GM21381 (cell line): ENCODE data around the gene PGAP6.
"Not testable (repeated sequence)": the region's sequence is repeated elsewhere in the genome, so short reads cannot be mapped to it uniquely, and the experiment has no call there.

Source experiments
- ATAC-seq: cut with Tn5 transposase; IDR thresholded peaks from one replicate; pipeline ENCODE4 v1.9.1; 2021; ENCODE audit warnings: mild to moderate bottlenecking, moderate library complexity; ENCODE audit not compliant: unreplicated experiment

The PGAP6 gene

DNA sequence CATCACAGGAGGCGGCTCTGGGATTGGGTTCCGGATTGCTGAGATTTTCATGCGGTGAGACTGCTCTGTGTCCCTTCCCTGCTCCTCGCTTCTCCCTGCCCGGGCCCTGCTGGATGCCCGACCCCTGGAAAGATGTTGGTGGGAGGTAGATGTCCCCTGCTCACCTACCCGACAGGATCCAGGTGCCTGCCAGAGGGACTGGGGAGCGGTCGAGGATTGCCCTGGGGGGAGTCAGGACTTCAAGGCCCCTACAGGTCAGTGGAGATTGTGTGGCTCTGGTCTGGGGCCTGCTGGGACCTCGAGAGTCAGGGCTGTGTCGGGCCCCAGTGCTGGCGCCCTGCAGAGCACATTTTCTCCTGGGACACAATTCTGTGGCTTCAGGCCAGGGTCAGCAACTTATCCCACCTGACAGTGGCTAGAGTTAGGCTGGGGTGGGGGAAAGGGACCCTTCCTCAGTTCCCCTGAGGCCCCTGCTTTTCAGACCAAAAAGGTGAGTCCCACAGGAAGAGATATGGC is 23.3 kb upstream of the PGAP6 start:
- ATAC-seq, result no peak

DNA sequence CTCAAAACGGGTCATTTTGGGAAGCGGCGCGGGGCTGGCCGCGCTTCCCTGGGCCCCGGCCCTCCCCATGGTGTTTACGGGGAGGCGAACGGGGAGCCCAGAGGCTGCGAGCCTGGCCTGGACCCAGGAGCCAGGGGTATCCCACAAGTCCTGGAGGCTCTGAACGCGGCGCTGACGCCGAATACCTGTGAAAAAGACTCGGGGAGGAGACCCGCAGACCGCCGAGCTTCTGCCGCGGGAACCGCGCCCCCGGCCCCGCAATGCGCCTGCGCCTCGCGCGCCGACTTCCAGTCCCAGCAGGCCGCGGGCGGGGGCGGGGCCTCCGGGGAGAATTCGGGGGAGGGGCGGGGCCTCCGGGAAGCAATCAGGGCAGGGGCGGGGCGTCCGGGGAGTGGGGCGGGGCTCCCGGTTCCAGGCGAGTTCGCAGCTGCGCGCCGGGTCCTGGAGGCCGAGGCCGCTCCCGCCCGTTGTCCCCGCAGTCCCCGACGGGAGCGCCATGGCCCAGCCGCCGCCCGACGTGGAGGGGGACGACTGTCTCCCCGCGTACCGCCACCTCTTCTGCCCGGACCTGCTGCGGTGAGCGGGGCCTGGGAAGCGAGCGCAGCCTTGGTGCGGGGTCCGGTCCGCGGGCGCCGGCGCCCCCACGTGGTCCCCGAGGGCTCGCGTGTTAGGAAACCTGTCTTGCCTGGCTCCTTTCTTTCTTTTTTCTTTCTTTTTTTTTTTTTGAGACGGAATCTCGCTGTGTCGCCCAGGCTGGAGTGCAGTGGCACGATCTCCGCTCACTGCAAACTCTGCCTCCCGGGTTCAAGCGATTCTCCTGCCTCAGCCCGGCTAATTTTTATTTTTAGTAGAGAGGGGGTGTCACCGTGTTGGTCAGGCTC is 19.9 kb upstream of the PGAP6 start, which contains the start of gene DECR2:
TSS of gene DECR2 (plus strand) at position 418 of the 881 bp plus-strand sequence. CDS start at position 497, 79 bp downstream.
- peak; percentile 49 for ATAC-seq

- no peak for ATAC-seq
These were observed 18.3 kb upstream of the PGAP6 start for GRCh38 chr16:400061-400591.

DNA sequence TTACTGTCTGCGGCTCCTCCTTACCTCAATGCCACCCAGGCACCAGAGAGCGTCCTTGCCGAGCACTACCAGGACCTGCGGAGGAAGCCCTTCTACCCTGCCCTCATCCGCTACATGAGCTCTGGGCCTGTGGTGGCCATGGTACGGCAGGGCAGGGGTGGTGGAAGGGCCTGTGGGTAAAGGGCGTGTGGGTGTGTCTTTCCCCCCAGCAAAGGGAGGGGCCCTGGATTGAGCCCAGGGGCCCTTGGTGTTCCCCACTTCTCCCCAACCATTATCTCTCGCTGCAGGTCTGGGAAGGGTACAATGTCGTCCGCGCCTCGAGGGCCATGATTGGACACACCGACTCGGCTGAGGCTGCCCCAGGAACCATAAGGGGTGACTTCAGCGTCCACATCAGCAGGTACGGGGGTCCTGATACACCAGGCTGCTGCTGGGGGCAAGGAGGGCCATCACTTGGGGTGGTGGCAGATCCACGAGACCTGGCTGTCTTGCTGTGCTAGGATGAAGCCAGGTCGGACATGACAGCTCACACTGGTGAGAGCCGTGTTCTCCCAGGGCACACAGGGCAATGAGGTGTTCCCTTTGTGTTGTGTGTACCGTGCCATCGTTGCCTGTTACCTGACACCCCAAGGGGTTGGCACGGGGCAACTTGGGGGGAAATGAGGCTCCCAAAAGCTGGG is 17.7 kb upstream of the PGAP6 start:
- ATAC-seq, result no peak

DNA sequence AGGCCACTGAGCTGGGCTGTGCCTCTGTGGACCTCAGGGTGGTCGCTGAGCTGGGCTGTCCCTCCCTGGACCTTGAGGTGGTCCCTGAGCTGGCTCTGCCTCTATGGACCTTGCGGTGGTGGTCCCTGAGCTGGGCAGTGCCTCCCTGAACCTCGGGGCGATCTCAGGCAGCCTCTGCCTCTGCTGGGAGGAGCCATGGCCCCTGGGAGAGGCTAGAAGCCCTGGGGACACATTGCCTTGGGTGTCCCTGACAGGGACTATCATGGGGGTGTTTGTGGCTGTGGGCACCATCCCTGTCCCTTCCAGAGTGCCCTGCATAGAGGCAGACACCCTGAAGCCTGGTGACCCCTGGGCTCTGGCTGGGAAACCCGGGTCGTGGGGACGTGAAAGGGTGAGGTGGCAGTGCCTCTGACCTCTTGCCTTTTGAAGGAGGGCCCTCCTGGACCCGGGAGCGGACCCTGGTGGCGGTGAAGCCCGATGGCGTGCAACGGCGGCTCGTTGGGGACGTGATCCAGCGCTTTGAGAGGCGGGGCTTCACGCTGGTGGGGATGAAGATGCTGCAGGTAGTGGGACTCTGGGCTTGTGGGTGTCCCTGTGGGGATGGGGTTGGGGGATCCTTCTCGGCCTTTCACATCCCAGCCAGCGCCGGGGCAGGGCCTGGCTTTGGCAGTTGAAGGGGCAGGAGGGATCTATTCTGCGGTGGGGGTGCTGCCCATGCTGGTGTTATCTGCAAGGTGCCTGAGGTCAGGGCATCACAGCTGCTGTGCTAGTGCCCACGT is 17.0 kb upstream of the PGAP6 start:
- ATAC-seq, result no peak

DNA sequence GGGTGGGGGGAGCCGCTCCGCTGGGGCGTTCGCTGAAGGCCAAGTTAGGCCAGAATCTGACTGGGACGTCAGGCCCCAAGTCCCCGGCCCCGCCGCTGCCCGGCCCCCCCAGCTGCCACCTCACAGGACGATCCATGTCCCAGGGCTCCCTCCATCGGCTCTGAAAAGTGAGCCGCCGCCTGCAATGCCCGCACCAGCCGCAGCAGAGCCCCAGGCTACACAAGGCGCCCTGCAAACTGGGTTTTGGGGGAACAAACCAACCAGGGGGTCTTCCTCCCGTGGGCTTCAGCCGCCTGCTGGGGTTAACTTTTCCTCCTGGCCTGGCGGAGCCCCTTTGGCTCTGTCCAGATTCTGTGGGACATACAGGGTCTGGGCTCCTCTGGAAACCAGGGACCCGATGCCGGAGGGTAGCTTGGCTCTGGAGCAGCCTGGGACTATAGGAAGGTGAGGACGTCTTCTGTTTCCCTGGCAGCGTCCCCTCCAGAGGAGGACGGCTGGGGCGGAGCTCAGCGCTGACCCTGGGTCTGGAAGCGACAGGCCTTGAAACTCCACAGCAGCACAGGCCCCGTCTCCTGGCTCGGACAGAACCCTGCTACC is 16.1 kb upstream of the PGAP6 start:
- no peak for ATAC-seq

- no peak for ATAC-seq
These were observed 15.4 kb upstream of the PGAP6 start, which contains the start of gene NME4 for GRCh38 chr16:397135-397661. Gene NME4, plus strand, starts transcription at chr16:397199. Its CDS starts 24 bp downstream, at chr16:397223.

- no peak for ATAC-seq
These were observed 14.8 kb upstream of the PGAP6 start for GRCh38 chr16:396605-397004.

DNA sequence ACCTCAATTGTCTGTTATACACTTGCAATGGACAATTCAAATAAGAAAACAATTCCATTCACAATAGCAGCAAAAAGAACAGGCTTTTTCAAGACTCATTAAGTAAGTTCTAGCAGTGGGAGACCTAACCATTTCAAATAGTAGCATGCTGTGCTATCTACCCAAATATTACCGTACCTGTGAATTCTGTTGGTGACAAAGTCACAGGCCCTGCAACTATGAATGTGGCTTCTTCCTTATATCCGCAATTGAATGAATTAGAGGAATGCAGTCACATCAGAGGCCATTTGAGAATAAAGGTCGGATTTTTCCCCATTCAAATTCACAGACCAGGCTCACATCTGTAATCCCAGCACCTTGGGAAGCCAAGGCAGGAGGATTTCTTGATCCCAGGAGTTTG is 14.4 kb upstream of the PGAP6 start:
- ATAC-seq, result no peak

- ATAC-seq, result no peak
These were observed 10.8 kb upstream of the PGAP6 start for GRCh38 chr16:392450-393030.

DNA sequence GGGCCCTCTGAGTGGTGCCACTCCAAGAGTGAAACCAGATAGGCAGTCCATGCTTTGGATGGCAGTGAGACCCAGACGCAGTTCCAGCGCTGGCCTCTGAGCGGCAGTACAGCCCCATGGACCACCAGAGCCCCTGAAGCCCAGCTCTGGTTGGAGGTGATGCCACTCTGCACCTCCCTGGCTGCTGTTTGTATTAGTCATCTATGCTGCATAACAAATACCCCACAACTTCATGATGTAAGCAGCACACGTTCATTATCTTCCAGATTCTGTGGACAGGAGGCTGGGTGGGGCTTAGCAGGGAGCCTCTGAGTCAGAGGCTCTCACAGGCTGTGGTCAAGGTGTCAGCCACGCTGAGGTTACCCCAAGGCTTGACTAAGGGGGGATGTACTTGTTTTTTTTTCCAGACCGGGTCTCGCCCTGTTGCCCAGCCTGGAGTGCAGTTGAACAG is 10.1 kb upstream of the PGAP6 start:
- no peak for ATAC-seq

- no peak for ATAC-seq
These were observed 7.6 kb upstream of the PGAP6 start for GRCh38 chr16:389352-389751.

- ATAC-seq, result not testable (repeated sequence)
These were observed 6.2 kb upstream of the PGAP6 start for GRCh38 chr16:387761-388666.

GRCh38 chr16:386641-387156 is 4.9 kb upstream of the PGAP6 start:
- ATAC-seq, result no peak

DNA sequence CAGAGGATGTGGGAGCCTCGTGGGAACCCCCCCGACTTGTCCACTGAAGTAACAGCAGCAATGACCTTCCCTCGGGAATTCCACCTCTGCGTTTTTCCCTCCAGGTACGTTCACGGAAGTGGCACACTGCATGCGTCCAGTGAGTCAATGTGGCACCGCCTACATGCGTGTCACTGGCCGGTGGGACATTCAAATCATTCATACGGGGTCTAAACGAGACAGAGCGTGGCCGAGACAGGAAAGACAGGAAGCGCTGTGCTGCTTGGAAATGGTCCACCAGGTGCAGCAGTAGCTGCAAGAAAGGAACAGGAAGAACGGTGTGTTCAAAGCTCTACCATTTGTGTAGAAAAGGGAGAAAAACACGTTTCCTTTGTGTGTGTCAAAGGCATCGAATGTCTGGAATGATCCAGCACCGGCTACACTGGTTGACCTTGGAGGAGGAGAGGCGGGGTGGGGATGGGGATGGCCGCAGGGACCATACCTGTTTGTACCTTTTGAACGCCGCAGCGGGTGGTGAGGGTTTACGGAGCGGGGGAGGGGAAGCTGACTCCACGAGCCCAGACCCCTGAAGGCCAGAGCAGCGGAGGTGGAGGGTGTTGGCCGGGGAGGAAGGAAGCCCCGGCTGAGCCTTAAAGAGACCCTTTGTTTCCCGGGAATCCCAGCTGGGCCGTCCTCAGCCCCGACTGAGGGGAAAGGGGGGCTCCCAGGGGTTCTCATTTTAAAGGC is 1.7 kb upstream of the PGAP6 start:
- peak; percentile 30 for ATAC-seq

- peak; percentile 17 for ATAC-seq
These were observed 578 bp downstream of the PGAP6 start for GRCh38 chr16:381012-381788.

GRCh38 chr16:380762-381011 is 1.1 kb downstream of the PGAP6 start:
- ATAC-seq, result no peak
